ENCODE results near the gene TMEM192. TPM values are rescaled to one million over a fixed set of nuclear protein-coding genes. Genes with fewer than 3 reads are reported as not detected.

TMEM192 gene
- total and polyA plus RNA-seq, 2 donors (not counting 3 experiments of a cell fraction or from before 2014, with no cell fraction given) = 11.4 to 13.0 TPM

DNA sequence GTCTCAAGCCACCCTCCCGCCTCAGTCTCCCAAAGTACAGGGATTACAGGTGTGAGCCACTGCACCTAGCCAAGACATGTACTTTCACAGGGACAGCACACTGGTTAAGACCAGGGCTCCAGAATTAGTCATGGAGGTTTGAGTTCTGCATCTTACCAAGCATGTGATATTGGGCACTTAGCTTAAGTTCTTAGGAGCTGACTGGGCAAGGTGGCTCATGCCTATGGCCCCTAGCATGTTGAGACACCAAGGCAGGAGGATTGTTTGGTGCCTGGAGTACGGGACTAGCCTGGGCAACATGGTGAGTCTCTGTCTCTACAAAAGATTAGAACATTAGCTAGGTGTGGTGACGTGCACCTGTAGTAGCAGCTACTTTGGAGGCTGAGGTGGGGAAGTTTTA lies 2.6 kb upstream of the TMEM192 start:
- peaks cover 8% of the 10 kb centered on the region for H3K4me1 ChIP-seq (ENCODE audit: control insufficient read depth, extremely low read depth, insufficient read depth, low read length)
- no peaks in the 10 kb centered on the region for H3K9me3 ChIP-seq (replicated peaks; ENCODE audit: control insufficient read depth, insufficient read depth, low read length)
- dilution Hi-C loops (cut with MboI; ENCODE audit: extremely low pct_ligation_motif_present, low sequenced_read_pairs) = no loop called here
- intact Hi-C loops (cut with micrococcal nuclease) = no loop called here
- H3K4me2 ChIP-seq (ENCODE audit: insufficient read depth, low read length) = no peak overlapping the region
- no peaks in the 10 kb centered on the region for H4K20me1 ChIP-seq (replicated peaks; ENCODE audit: control insufficient read depth, extremely low read depth, insufficient read depth, low read length)
- POLR2A ChIA-PET = no interaction called here
- H2AFZ ChIP-seq (ENCODE audit: low read depth, low read length) = no peak overlapping the region
- no peak for DNase-seq (ENCODE audit: low read depth, low spot score)
- H3K27me3 ChIP-seq (ENCODE audit: control insufficient read depth in 2 of 2, insufficient read depth in 2 of 2, low read length in 2 of 2) = no peaks in the 10 kb centered on the region
- no peak overlapping the region for H3K27ac ChIP-seq (ENCODE audit: insufficient read depth, low read depth, low read length)
- no peaks in the 10 kb centered on the region for H3K79me2 ChIP-seq (ENCODE audit: control insufficient read depth, insufficient read depth, low read length)
- BruUV-seq (replicated peaks) = no TSS peak
- H3K9me1 ChIP-seq (replicated peaks; ENCODE audit: control insufficient read depth, extremely low read depth, insufficient read depth, low read length) = no peaks in the 10 kb centered on the region
- no peak overlapping the region for H3K9ac ChIP-seq (replicated peaks; ENCODE audit: extremely low read depth, insufficient read depth, low read length)
- H3K36me3 ChIP-seq (ENCODE audit: control insufficient read depth in 2 of 2, extremely low read depth in 1 of 2, insufficient read depth in 2 of 2, low read length in 2 of 2) = no peaks in the 10 kb centered on the region
- TF ChIP-seq GATA2 (IDR thresholded peaks at IDR 0.05; ENCODE audit: insufficient read depth, insufficient read length, low read depth, low read length) (no peak), JUN (IDR thresholded peaks at IDR 0.05; ENCODE audit: borderline replicate concordance, insufficient read depth, insufficient read length, low read depth) (no peak), POLR2A (IDR thresholded peaks at IDR 0.05; ENCODE audit: low read depth, low read length) (no peak), MYC (IDR thresholded peaks at IDR 0.05; ENCODE audit: low read depth, low read length) (no peak)
- no peak for FAIRE-seq
- no peak overlapping the region for H3K4me3 ChIP-seq (replicated peaks in 1 of 3; ENCODE audit: insufficient read depth in 1 of 3, low read depth in 1 of 3, low read length in 3 of 3)
- CTCF ChIA-PET = interaction anchor here (2.2 kb wide), 1 partner anchor 16 kb away, joined by 12 read pairs; no protein-coding TSS in a partner anchor

DNA sequence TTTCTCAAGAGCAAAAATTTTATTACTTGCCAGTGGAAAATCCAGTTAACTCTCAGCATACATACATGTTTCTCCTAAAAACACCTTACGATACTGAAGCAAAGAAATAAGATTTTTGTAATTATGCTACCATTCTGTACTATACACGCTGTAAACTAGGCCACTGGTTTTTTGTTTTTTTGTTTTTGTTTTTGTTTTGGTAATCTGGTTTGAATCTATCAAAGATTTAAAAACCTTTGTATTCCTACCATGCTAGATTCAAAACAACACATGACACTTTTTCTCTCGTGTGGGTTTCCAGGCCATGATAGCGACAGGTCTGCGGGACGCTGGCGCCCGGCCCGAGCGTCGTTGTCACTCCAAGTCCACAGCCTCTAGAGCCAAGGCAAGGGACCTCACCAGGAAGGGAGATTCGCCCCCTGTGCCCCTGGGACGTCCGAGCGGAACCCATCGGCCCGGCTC lies 723 bp downstream of the TMEM192 start:
- no peaks in the 10 kb centered on the region for H3K36me3 ChIP-seq (ENCODE audit: control insufficient read depth in 2 of 2, extremely low read depth in 1 of 2, insufficient read depth in 2 of 2, low read length in 2 of 2)
- no peaks in the 10 kb centered on the region for H3K9me1 ChIP-seq (replicated peaks; ENCODE audit: control insufficient read depth, extremely low read depth, insufficient read depth, low read length)
- intact Hi-C loops (cut with micrococcal nuclease) (loop anchor here (1.0 to 5.0 kb wide), 3 partner anchors 95 to 1945 kb away; partner anchors contain the start of genes KLHL2, MSMO1 and NAF1), dilution Hi-C loops (cut with MboI; ENCODE audit: extremely low pct_ligation_motif_present, low sequenced_read_pairs) (no loop called here)
- H3K27ac ChIP-seq (ENCODE audit: insufficient read depth, low read depth, low read length) = peak overlapping the region; percentile 60
- POLR2A ChIA-PET = no interaction called here
- FAIRE-seq = no peak
- CTCF ChIA-PET = interaction anchor here (1.4 to 3.6 kb wide), 6 partner anchors 15 to 381 kb away, joined by 5 to 48 read pairs (median 20); partner anchors contain the start of genes CPE and MSMO1
- peaks cover 8% of the 10 kb centered on the region for H3K4me1 ChIP-seq (ENCODE audit: control insufficient read depth, extremely low read depth, insufficient read depth, low read length)
- H4K20me1 ChIP-seq (replicated peaks; ENCODE audit: control insufficient read depth, extremely low read depth, insufficient read depth, low read length) = no peaks in the 10 kb centered on the region
- BruUV-seq (replicated peaks) = no TSS peak
- H3K27me3 ChIP-seq (ENCODE audit: control insufficient read depth in 2 of 2, insufficient read depth in 2 of 2, low read length in 2 of 2) = no peaks in the 10 kb centered on the region
- DNase-seq (ENCODE audit: low read depth, low spot score) = no peak
- H3K9ac ChIP-seq (replicated peaks; ENCODE audit: extremely low read depth, insufficient read depth, low read length) = peak overlapping the region; percentile 63
- no peaks in the 10 kb centered on the region for H3K79me2 ChIP-seq (ENCODE audit: control insufficient read depth, insufficient read depth, low read length)
- H3K4me2 ChIP-seq (ENCODE audit: insufficient read depth, low read length) = peak overlapping the region; percentile 84
- no peaks in the 10 kb centered on the region for H3K9me3 ChIP-seq (replicated peaks; ENCODE audit: control insufficient read depth, insufficient read depth, low read length)
- peak overlapping the region; percentile 85 to 95 (median 87) for H3K4me3 ChIP-seq (replicated peaks in 1 of 3; ENCODE audit: insufficient read depth in 1 of 3, low read depth in 1 of 3, low read length in 3 of 3)
- no peak for TF ChIP-seq FOS (IDR thresholded peaks at IDR 0.05; ENCODE audit: borderline replicate concordance, insufficient read depth, low read length)
- no peak for TF ChIP-seq GATA2 (IDR thresholded peaks at IDR 0.05; ENCODE audit: insufficient read depth, insufficient read length, low read depth, low read length)
- TF ChIP-seq, protein P1, sequence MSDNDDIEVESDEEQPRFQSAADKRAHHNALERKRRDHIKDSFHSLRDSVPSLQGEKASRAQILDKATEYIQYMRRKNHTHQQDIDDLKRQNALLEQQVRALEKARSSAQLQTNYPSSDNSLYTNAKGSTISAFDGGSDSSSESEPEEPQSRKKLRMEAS (IDR thresholded peaks at IDR 0.05; ENCODE audit: insufficient read depth, insufficient read length) = no peak
- TF ChIP-seq MYC (IDR thresholded peaks at IDR 0.05; ENCODE audit: low read depth, low read length) = no peak
- TF ChIP-seq, protein P2, sequence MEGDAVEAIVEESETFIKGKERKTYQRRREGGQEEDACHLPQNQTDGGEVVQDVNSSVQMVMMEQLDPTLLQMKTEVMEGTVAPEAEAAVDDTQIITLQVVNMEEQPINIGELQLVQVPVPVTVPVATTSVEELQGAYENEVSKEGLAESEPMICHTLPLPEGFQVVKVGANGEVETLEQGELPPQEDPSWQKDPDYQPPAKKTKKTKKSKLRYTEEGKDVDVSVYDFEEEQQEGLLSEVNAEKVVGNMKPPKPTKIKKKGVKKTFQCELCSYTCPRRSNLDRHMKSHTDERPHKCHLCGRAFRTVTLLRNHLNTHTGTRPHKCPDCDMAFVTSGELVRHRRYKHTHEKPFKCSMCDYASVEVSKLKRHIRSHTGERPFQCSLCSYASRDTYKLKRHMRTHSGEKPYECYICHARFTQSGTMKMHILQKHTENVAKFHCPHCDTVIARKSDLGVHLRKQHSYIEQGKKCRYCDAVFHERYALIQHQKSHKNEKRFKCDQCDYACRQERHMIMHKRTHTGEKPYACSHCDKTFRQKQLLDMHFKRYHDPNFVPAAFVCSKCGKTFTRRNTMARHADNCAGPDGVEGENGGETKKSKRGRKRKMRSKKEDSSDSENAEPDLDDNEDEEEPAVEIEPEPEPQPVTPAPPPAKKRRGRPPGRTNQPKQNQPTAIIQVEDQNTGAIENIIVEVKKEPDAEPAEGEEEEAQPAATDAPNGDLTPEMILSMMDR (IDR thresholded peaks at IDR 0.05; ENCODE audit: extremely low read depth in 1 of 2, insufficient read depth in 1 of 2, low read depth in 1 of 2, low read length in 2 of 2) = no peak
- no peak for TF ChIP-seq POLR2AphosphoS5 (IDR thresholded peaks at IDR 0.05; ENCODE audit: insufficient read depth, low read depth, low read length)
- TF ChIP-seq JUN (IDR thresholded peaks at IDR 0.05; ENCODE audit: borderline replicate concordance, insufficient read depth, insufficient read length, low read depth) = no peak
- TF ChIP-seq EZH2 (IDR thresholded peaks at IDR 0.05; ENCODE audit: borderline replicate concordance, low read depth, low read length, severe bottlenecking) = no peak
- no peak for TF ChIP-seq POLR2A (IDR thresholded peaks at IDR 0.05; ENCODE audit: low read depth, low read length)
- H2AFZ ChIP-seq (ENCODE audit: low read depth, low read length) = peak overlapping the region; percentile 98
